ENCODE measurements around the gene SDHAF1.
"Not testable (repeated sequence)": the region's sequence is repeated elsewhere in the genome, so short reads cannot be mapped to it uniquely, and the experiment has no call there.

Gene SDHAF1

GRCh38 chr19:36025541-36025940, 30.6 kb downstream of the SDHAF1 start:
- DNase-seq: no peak

- no peak for DNase-seq
Observed at GRCh38 chr19:36026091-36026876, 31.3 kb downstream of the SDHAF1 start.

GRCh38 chr19:36027696-36028095, 32.7 kb downstream of the SDHAF1 start:
- DNase-seq: no peak

- no peak for DNase-seq
Observed at GRCh38 chr19:36028313-36029041, 33.5 kb downstream of the SDHAF1 start.

- peak; percentile 87 for DNase-seq
Observed at GRCh38 chr19:36030264-36031148, 35.5 kb downstream of the SDHAF1 start.

DNA sequence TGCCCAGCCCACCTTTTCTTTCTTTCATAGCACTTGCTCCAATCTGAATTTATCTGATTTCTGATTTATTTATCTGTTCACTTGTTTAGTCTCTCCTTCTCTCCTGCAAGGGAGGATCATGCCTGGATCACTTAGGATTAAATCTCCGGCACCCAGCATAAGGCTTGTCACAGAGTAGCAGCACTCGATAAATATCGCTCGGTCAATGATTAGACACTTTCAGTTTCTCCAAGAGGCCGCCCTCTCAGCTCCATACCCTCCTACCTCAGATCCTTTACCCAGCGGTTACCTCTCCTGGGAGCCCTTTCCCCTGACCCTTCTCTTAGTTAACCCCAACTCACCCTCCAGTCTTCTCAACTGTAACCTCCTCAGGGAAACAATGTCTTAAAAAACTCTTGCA, 36.3 kb downstream of the SDHAF1 start:
- DNase-seq: no peak

GRCh38 chr19:36032251-36033104, 37.5 kb downstream of the SDHAF1 start, which contains the start of gene CLIP3:
TSS of gene CLIP3 (minus strand) at chr19:36032873. CDS start at chr19:36032357, 516 bp downstream.
- peak; percentile 50 for DNase-seq

- DNase-seq: no peak
Observed at GRCh38 chr19:36040495-36040894, 45.5 kb downstream of the SDHAF1 start.

- DNase-seq: not testable (repeated sequence)
Observed at GRCh38 chr19:36041092-36041491, 46.1 kb downstream of the SDHAF1 start.

GRCh38 chr19:36041831-36042230, 46.8 kb downstream of the SDHAF1 start:
- no peak for DNase-seq

DNA sequence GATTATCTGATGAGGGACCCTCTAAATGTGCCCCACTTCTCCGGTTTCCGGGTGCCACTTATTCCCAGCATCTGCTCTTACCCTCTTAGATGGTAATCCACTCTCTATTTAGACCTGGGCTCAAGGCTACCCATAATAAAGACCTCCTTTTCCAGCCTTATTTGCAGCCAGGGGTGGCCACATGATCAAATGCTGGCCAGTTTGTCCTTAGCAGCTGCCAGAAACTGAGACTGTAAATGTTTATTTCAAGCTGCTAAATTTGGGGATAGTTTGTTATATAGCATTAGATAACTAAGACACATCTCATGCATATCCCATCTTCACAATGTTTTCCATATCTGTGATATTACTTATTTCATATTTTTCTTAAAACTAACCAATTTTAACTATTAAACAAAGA, 49.0 kb downstream of the SDHAF1 start:
- DNase-seq: no peak

All from NCI-H1694 treated with DMSO at 0.1 percent for 48 hours (cell line).